ENCODE results near the gene DLG1.

Gene DLG1

DNA sequence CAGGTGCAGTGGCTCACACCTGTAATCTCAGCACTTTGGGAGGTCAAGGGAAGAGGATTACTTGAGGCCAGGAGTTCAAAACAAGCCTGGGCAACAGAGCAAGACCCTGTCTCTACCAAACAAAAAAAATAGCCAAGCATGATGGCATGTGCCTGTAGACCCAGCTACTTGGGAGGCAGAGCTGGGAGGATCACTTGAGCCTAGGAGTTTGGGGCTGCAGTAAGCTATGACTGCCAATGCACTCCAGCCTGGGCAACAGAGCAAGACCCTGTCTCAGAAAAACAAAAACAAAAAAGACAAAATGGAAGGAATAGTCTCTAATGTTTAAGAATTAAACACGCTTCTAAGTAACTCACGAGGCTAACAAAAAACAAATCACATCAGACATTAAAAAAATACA is 106.5 kb downstream of the DLG1 start:
- DNase-seq (ENCODE audit: insufficient read length, low spot score) = no peak
- no peak for FAIRE-seq
- no peak for TF ChIP-seq POLR2A (IDR thresholded peaks at IDR 0.05; ENCODE audit: low read depth, low read length)

DNA sequence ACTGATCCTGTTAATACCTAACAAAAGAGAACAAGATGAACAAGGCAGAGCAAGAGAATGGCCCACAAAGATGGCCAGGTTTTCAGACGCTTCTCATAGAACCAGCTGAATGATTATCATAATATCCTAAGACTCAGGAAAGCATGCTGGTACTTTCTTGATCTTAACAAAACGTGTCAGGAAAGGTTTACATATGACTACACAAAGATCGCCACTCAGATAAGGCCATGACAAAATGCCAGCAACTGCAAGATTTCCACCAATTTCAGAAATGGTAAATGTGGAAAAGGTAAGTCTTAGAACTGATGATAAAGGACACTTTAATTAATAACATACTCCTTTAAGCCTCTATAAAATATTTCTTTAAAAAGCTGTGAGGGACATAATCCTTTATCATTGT is 108.8 kb downstream of the DLG1 start:
- no peak for TF ChIP-seq POLR2A (IDR thresholded peaks at IDR 0.05; ENCODE audit: low read depth, low read length)
- FAIRE-seq (peak; percentile 90), DNase-seq (ENCODE audit: insufficient read length, low spot score) (no peak)

- TF ChIP-seq POLR2A (IDR thresholded peaks at IDR 0.05; ENCODE audit: low read depth, low read length) = no peak
- FAIRE-seq (peak; percentile 82), DNase-seq (ENCODE audit: insufficient read length, low spot score) (no peak)
Measured at GRCh38 chr3:197188963-197189362, 109.4 kb downstream of the DLG1 start.

GRCh38 chr3:197186887-197187588 is 111.4 kb downstream of the DLG1 start:
- no peak for DNase-seq (ENCODE audit: insufficient read length, low spot score)
- TF ChIP-seq POLR2A (IDR thresholded peaks at IDR 0.05; ENCODE audit: low read depth, low read length) = no peak
- peak; percentile 99 for FAIRE-seq

DNA sequence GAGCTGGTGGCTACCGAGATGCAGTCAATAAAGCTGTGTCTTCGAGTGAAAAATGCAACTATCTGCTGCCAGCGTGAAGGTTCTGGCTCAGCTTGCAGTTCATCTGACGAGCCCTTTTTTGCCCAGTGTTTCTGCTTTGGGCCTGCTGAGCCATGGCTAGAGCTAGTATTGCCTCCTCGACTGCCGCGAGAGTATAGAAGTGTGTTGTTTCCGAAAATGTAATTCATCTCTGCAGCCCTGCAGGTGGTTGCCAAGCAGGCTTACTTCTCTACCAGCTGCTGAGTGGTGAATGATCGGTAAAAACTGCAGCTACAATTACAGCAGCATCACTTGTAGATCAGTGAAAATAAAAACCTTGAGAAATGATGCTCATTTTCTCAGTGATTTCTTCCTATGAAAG is 114.8 kb downstream of the DLG1 start:
- no peak for FAIRE-seq

GRCh38 chr3:197181741-197182140 is 116.7 kb downstream of the DLG1 start:
- FAIRE-seq = no peak
- no peak for DNase-seq (ENCODE audit: insufficient read length, low spot score)
- TF ChIP-seq POLR2A (IDR thresholded peaks at IDR 0.05; ENCODE audit: low read depth, low read length) = no peak

More for the DNA sequence above, 114.8 kb downstream of the DLG1 start:
- no peak for TF ChIP-seq POLR2A (IDR thresholded peaks at IDR 0.05; ENCODE audit: low read depth, low read length)
- DNase-seq (ENCODE audit: insufficient read length, low spot score) = no peak

GRCh38 chr3:197178998-197179397 is 119.4 kb downstream of the DLG1 start:
- FAIRE-seq = no peak
- TF ChIP-seq POLR2A (IDR thresholded peaks at IDR 0.05; ENCODE audit: low read depth, low read length) = no peak

GRCh38 chr3:197175503-197175902 is 122.9 kb downstream of the DLG1 start:
- FAIRE-seq (peak; percentile 72), DNase-seq (ENCODE audit: insufficient read length, low spot score) (no peak)
- no peak for TF ChIP-seq POLR2A (IDR thresholded peaks at IDR 0.05; ENCODE audit: low read depth, low read length)

More at GRCh38 chr3:197178998-197179397, 119.4 kb downstream of the DLG1 start:
- DNase-seq (ENCODE audit: insufficient read length, low spot score) = no peak

DNA sequence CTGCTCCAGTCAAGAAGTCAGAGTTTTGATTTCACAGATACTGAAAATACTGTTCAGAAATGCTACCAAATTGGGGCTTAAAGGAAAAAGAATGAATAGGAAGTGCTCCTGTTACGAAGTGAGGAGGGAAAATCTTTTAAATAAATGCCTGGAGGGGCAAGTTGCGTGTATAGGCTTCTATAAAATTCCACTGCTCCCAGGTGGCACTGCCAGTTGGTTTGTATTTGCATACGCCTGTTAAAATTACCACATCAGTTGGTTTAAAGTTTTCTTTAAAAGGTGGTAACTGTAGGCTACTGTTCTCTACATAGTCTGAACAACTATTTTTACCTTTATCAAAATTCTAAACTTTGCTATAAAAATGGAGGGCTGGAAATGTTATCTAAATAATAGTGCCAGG is 123.5 kb downstream of the DLG1 start:
- no peak for TF ChIP-seq POLR2A (IDR thresholded peaks at IDR 0.05; ENCODE audit: low read depth, low read length)
- DNase-seq (ENCODE audit: insufficient read length, low spot score) (no peak), FAIRE-seq (peak; percentile 6)

GRCh38 chr3:197173620-197174019 is 124.8 kb downstream of the DLG1 start:
- FAIRE-seq (peak; percentile 55), DNase-seq (ENCODE audit: insufficient read length, low spot score) (no peak)
- no peak for TF ChIP-seq POLR2A (IDR thresholded peaks at IDR 0.05; ENCODE audit: low read depth, low read length)

DNA sequence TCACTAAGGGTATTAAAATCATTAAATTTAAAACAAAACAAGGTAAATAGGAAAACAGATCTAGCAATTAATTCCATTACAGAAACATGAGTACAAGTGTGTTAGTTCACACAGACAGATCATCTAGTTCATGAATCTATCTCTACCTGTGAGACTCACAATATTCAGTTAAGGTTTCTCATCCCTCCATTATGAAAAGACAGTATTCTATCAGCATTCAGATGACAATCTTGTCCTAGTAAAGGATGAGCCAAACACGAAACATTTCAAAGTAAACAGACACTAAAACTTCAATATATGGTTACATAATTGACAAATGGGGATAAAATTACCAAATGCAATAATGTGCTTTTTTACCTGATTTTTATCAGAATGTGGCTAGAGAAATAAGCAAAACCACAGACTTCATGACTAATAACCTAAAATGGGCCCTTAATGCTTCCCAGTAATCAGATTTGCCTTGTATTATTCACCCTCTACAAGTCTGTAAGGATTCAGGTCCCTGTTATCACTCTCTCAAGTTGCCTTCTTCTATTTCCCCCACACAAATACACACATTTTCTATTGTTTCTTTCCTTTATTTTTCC is 126.8 kb downstream of the DLG1 start:
- DNase-seq (ENCODE audit: insufficient read length, low spot score) = no peak
- TF ChIP-seq POLR2A (IDR thresholded peaks at IDR 0.05; ENCODE audit: low read depth, low read length) = no peak
- peak; percentile 91 for FAIRE-seq

DNA sequence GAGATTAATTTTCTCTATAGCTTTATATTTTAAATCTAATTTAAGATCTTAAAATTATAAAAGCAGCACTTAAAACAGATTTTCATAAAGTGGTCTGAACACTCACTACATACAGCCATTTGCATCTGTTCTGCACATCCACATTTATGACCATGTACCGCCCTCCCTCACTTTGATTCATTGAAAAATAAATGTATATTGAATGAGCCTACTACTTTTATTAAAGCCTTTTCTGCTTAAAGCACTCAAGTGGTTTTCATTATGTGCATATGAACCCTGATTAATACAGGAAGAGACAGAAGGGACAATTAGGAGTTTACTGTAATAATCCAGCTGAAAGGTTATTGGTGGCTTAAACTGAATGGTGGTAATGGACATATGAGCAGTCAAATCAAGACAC is 129.4 kb downstream of the DLG1 start:
- DNase-seq (ENCODE audit: insufficient read length, low spot score) (no peak), FAIRE-seq (peak; percentile 78)
- TF ChIP-seq POLR2A (IDR thresholded peaks at IDR 0.05; ENCODE audit: low read depth, low read length) = no peak

GRCh38 chr3:197168606-197169005 is 129.8 kb downstream of the DLG1 start:
- DNase-seq (ENCODE audit: insufficient read length, low spot score) = no peak
- TF ChIP-seq POLR2A (IDR thresholded peaks at IDR 0.05; ENCODE audit: low read depth, low read length) = no peak
- no peak for FAIRE-seq

GRCh38 chr3:197168063-197168462 is 130.3 kb downstream of the DLG1 start:
- DNase-seq (ENCODE audit: insufficient read length, low spot score) (no peak), FAIRE-seq (peak; percentile 78)
- TF ChIP-seq POLR2A (IDR thresholded peaks at IDR 0.05; ENCODE audit: low read depth, low read length) = no peak

DNA sequence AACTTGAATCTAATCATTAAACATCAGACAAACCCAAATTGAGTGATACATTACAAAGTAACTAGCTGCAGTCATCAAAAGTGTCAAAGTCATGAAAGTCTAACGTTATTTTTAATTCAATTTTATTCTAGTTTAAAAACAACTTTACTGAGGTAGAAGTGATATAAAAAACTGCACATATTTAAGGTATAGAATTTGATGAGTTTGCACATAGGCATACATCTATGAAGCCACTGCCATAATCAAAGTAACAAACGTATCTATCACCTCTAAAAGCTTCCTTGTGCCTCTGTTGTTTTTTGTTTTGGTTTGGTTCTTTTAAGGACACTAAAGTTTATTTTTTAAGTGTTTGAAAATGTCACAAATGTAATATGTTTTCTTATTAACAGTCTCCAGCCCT is 130.9 kb downstream of the DLG1 start:
- TF ChIP-seq POLR2A (IDR thresholded peaks at IDR 0.05; ENCODE audit: low read depth, low read length) = no peak
- FAIRE-seq (no peak), DNase-seq (ENCODE audit: insufficient read length, low spot score) (no peak)

Data from H54 (cell line).